SK-N-MC (cell line): ENCODE results near the gene MAMLD1.

Source experiments
- DNase-seq: peaks from one replicate; pipeline ENCODE4 v3.0.0-alpha.2; 2011; ENCODE audit warnings: low read depth, low spot score
- H3K27ac ChIP-seq: fragments of 200-600 bp; sonication (generic); 2 replicates; pipeline ENCODE4 v1.5.1; 2016; ENCODE audit warnings: mixed run types
- H3K36me3 ChIP-seq: fragments of 200-600 bp; sonication (generic); 2 replicates; pipeline ENCODE4 v1.6.1; 2017; ENCODE audit warnings: antibody characterized with exemption, low read length, mixed read lengths; ENCODE audit not compliant: insufficient read depth
- H3K4me3 ChIP-seq: fragments of 200-600 bp; sonication (generic); 2 replicates; pipeline ENCODE4 v1.5.1; 2016
- H3K9ac ChIP-seq: fragments of 200-600 bp; sonication (generic); 2 replicates; pipeline ENCODE4 v1.8.0; 2017; ENCODE audit warnings: mixed run types, mixed read lengths; ENCODE audit not compliant: insufficient read length
- H3K9me3 ChIP-seq: fragments of 200-600 bp; sonication (generic); 2 replicates; pipeline ENCODE4 v1.6.1; 2017; ENCODE audit warnings: low read depth, mild to moderate bottlenecking, antibody characterized with exemption, low read length, moderate library complexity, mixed read lengths
- EZH2 ChIP-seq: fragments of 200-600 bp; sonication (generic); IDR thresholded peaks from one replicate; pipeline ENCODE4 v1.6.1; 2017; ENCODE audit warnings: antibody characterized with exemption
- FOXP2 ChIP-seq: optimal IDR thresholded peaks from 2 replicates; pipeline ENCODE3; 2011; ENCODE audit warnings: mild to moderate bottlenecking, moderate library complexity; ENCODE audit not compliant: insufficient read depth; ENCODE audit errors: extremely low read length, control extremely low read depth
- POLR2AphosphoS5 ChIP-seq: IDR thresholded peaks from 2 replicates; pipeline ENCODE4 v1.6.1; 2012; ENCODE audit warnings: mild to moderate bottlenecking, low read depth, low read length, borderline replicate concordance

The MAMLD1 gene

GRCh38 chrX:150348365-150348764 is 14.8 kb upstream of the MAMLD1 start:
- no peak for DNase-seq
- Histone ChIP-seq H3K4me3 (no peak overlapping the region), H3K9me3 (no peaks in the 10 kb centered on the region), H3K36me3 (no peaks in the 10 kb centered on the region), H3K27ac (no peak overlapping the region), H3K9ac (no peak overlapping the region)
- no peak for TF ChIP-seq POLR2AphosphoS5
- TF ChIP-seq EZH2: no peak
- TF ChIP-seq FOXP2: no peak

GRCh38 chrX:150352114-150352513 is 11.0 kb upstream of the MAMLD1 start:
- no peak overlapping the region for H3K9ac ChIP-seq
- H3K9me3 ChIP-seq: no peaks in the 10 kb centered on the region
- DNase-seq: no peak
- TF ChIP-seq EZH2 (no peak), POLR2AphosphoS5 (no peak), FOXP2 (no peak)
- H3K36me3 ChIP-seq: no peaks in the 10 kb centered on the region
- H3K4me3 ChIP-seq: no peak overlapping the region
- H3K27ac ChIP-seq: no peak overlapping the region

- TF ChIP-seq FOXP2 (no peak), EZH2 (no peak), POLR2AphosphoS5 (no peak)
Observed at GRCh38 chrX:150352581-150352980, 10.5 kb upstream of the MAMLD1 start.

GRCh38 chrX:150355913-150356312 is 7.2 kb upstream of the MAMLD1 start:
- H3K9me3 ChIP-seq: no peaks in the 10 kb centered on the region
- H3K4me3 ChIP-seq: no peak overlapping the region
- no peak for DNase-seq
- TF ChIP-seq EZH2 (no peak), FOXP2 (no peak), POLR2AphosphoS5 (no peak)
- no peak overlapping the region for H3K9ac ChIP-seq
- H3K36me3 ChIP-seq: no peaks in the 10 kb centered on the region
- no peak overlapping the region for H3K27ac ChIP-seq

More at GRCh38 chrX:150352581-150352980, 10.5 kb upstream of the MAMLD1 start:
- Histone ChIP-seq H3K9ac (no peak overlapping the region), H3K36me3 (no peaks in the 10 kb centered on the region), H3K9me3 (no peaks in the 10 kb centered on the region), H3K27ac (no peak overlapping the region), H3K4me3 (no peak overlapping the region)
- no peak for DNase-seq

- DNase-seq: no peak
- no peak overlapping the region for H3K27ac ChIP-seq
- TF ChIP-seq FOXP2 (no peak), EZH2 (no peak), POLR2AphosphoS5 (no peak)
- H3K9me3 ChIP-seq: no peaks in the 10 kb centered on the region
- H3K36me3 ChIP-seq: no peaks in the 10 kb centered on the region
- H3K4me3 ChIP-seq: no peak overlapping the region
- H3K9ac ChIP-seq: no peak overlapping the region
Observed at GRCh38 chrX:150357790-150358189, 5.3 kb upstream of the MAMLD1 start.

GRCh38 chrX:150358651-150359050 is 4.5 kb upstream of the MAMLD1 start:
- Histone ChIP-seq H3K9me3 (no peaks in the 10 kb centered on the region), H3K9ac (no peak overlapping the region), H3K27ac (no peak overlapping the region), H3K36me3 (no peaks in the 10 kb centered on the region), H3K4me3 (no peak overlapping the region)
- DNase-seq: no peak
- TF ChIP-seq POLR2AphosphoS5 (no peak), FOXP2 (no peak), EZH2 (no peak)

- TF ChIP-seq EZH2: no peak
- TF ChIP-seq FOXP2: no peak
- no peak for TF ChIP-seq POLR2AphosphoS5
- Histone ChIP-seq H3K9ac (no peak overlapping the region), H3K36me3 (no peaks in the 10 kb centered on the region), H3K27ac (no peak overlapping the region), H3K4me3 (no peak overlapping the region), H3K9me3 (no peaks in the 10 kb centered on the region)
- DNase-seq: no peak
Observed at GRCh38 chrX:150360331-150360730, 2.8 kb upstream of the MAMLD1 start.

- Histone ChIP-seq H3K9ac (no peak overlapping the region), H3K27ac (no peak overlapping the region), H3K4me3 (no peak overlapping the region), H3K9me3 (no peaks in the 10 kb centered on the region), H3K36me3 (no peaks in the 10 kb centered on the region)
- no peak for DNase-seq
- no peak for TF ChIP-seq POLR2AphosphoS5
- no peak for TF ChIP-seq FOXP2
- TF ChIP-seq EZH2: no peak
Observed at GRCh38 chrX:150361070-150361776, 1.9 kb upstream of the MAMLD1 start.

- Histone ChIP-seq H3K9me3 (no peaks in the 10 kb centered on the region), H3K36me3 (no peaks in the 10 kb centered on the region), H3K4me3 (no peak overlapping the region), H3K9ac (no peak overlapping the region), H3K27ac (no peak overlapping the region)
- TF ChIP-seq EZH2 (no peak), POLR2AphosphoS5 (no peak), FOXP2 (no peak)
- DNase-seq: no peak
Observed at GRCh38 chrX:150361777-150362351, 1.3 kb upstream of the MAMLD1 start.
